Esophagus squamous epithelium (tissue), 5 donors: Measurements from ENCODE around the gene MCU. TPM values are rescaled to one million over a fixed set of nuclear protein-coding genes. Genes with fewer than 3 reads are reported as not detected.

Source experiments
- DNase-seq: peaks from one replicate; lab custom pipeline; 2025; lab: John Stamatoyannopoulos, UW
- H3K27ac ChIP-seq, 4 donors: fragments of 200-600 bp; sonication (generic); one replicate each; pipeline ENCODE4 v1.5.1; 2016 to 2019; ENCODE audit warnings: mild to moderate bottlenecking in 1 of 4
- H3K27me3 ChIP-seq, 4 donors: fragments of 200-600 bp; sonication (generic); 1 replicate in 3 of 4; 2 replicates in 1 of 4; pipeline versions ENCODE4 v1.5.1 to v1.6.0; 2017 to 2021; ENCODE audit warnings: antibody characterized with exemption in 1 of 4
- H3K36me3 ChIP-seq, 3 donors: fragments of 200-600 bp; sonication (generic); one replicate each; pipeline ENCODE4 v1.5.1; 2016 to 2019
- H3K4me1 ChIP-seq, 3 donors: fragments of 200-600 bp; sonication (generic); one replicate each; pipeline ENCODE4 v1.5.1; 2017 to 2019
- H3K4me3 ChIP-seq, 4 donors: fragments of 200-600 bp; sonication (generic); 1 replicate in 3 of 4; 2 replicates in 1 of 4; pipeline ENCODE4 v1.5.1; 2016 to 2019; ENCODE audit warnings: mild to moderate bottlenecking in 2 of 4, moderate library complexity in 1 of 4
- H3K9me3 ChIP-seq, 3 donors: fragments of 200-600 bp; sonication (generic); one replicate each; pipeline ENCODE4 v1.5.1; 2016 to 2019
- CTCF ChIP-seq, 6 experiments: fragments of 450-650 bp in 4 of 6; fragments of 200-600 bp in 2 of 6; sonication (generic) in 2 of 6; IDR thresholded peaks; one replicate each; pipeline ENCODE4 v1.5.1; 2016 to 2019; ENCODE audit warnings: antibody characterized with exemption in 6 of 6, mild to moderate bottlenecking in 4 of 6, moderate library complexity in 4 of 6
- POLR2A ChIP-seq, 4 donors: fragments of 450-650 bp; IDR thresholded peaks; one replicate each; pipeline ENCODE4 v1.6.1; 2017; ENCODE audit warnings: antibody characterized with exemption in 4 of 4, mild to moderate bottlenecking in 4 of 4, moderate library complexity in 3 of 4
- WGBS, 2 donors: methylation state at CpG; one replicate each; pipeline ENCODE4 v1.1.5; 2018; 5-methylcytosine and 5-hydroxymethylcytosine counted together
- intact Hi-C: fragments of 100-400 bp; cut with DNase I; formaldehyde crosslinking; loops from one replicate; pipeline ENCODE4 v1.15.0; 2022
- total RNA-seq, 4 donors: library from RNA; depleted of rRNA; stranded (reverse); fragments of >200 nt; gene quantifications; one replicate each; pipeline ENCODE4 v1.1.0, GENCODE V29; 2016
- donor health status: DM: yes; HTN: yes; CAD: no.

MCU gene
- total RNA-seq, 4 donors from 2014 or later: 19.9 to 30.0 (median 23.4) TPM

GRCh38 chr10:72793752-72794151, 101.8 kb downstream of the MCU start:
- WGBS, 2 donors: 100% methylated on average over 1 of the region's 1 CpG
- Histone ChIP-seq H3K36me3 (no peaks in the 10 kb centered on the region), H3K4me1 (peaks cover 0 to 10% (median 0%) of the 10 kb centered on the region in 3 donors), H3K27ac (no peak overlapping the region), H3K27me3 (no peaks in the 10 kb centered on the region), H3K4me3 (no peak overlapping the region), H3K9me3 (no peaks in the 10 kb centered on the region)
- intact Hi-C loops: no loop called here
- no peak for DNase-seq
- TF ChIP-seq CTCF (IDR thresholded peaks at IDR 0.05) (no peak), POLR2A (IDR thresholded peaks at IDR 0.05) (no peak)

GRCh38 chr10:72794260-72794659, 102.3 kb downstream of the MCU start:
- intact Hi-C loops: no loop called here
- TF ChIP-seq POLR2A (IDR thresholded peaks at IDR 0.05) (no peak), CTCF (IDR thresholded peaks at IDR 0.05) (no peak)
- Histone ChIP-seq H3K27me3 (no peaks in the 10 kb centered on the region), H3K27ac (no peak overlapping the region), H3K9me3 (no peaks in the 10 kb centered on the region), H3K36me3 (no peaks in the 10 kb centered on the region), H3K4me1 (peaks cover 0 to 10% (median 0%) of the 10 kb centered on the region in 3 donors), H3K4me3 (no peak overlapping the region)
- WGBS, 2 donors: 78 to 92% methylated on average over 2 of the region's 2 CpGs
- no peak for DNase-seq

- Histone ChIP-seq H3K36me3 (no peaks in the 10 kb centered on the region), H3K4me1 (peaks cover 0 to 6% (median 0%) of the 10 kb centered on the region in 3 donors), H3K9me3 (no peaks in the 10 kb centered on the region), H3K27ac (no peak overlapping the region), H3K4me3 (no peak overlapping the region), H3K27me3 (no peaks in the 10 kb centered on the region)
- no peak for TF ChIP-seq CTCF (IDR thresholded peaks at IDR 0.05)
- TF ChIP-seq POLR2A (IDR thresholded peaks at IDR 0.05): no peak
- intact Hi-C loops: no loop called here
- 84 to 100% methylated on average over 2 to 3 of the region's 3 CpGs for WGBS, 2 donors
- DNase-seq: no peak
Observed at GRCh38 chr10:72796042-72796441, 104.1 kb downstream of the MCU start.

GRCh38 chr10:72796538-72796937, 104.6 kb downstream of the MCU start:
- peaks cover 0 to 4% (median 0%) of the 10 kb centered on the region in 3 donors for H3K4me1 ChIP-seq
- no peaks in the 10 kb centered on the region for H3K9me3 ChIP-seq
- no peaks in the 10 kb centered on the region for H3K27me3 ChIP-seq
- intact Hi-C loops: no loop called here
- no peak overlapping the region for H3K4me3 ChIP-seq
- no peak overlapping the region for H3K27ac ChIP-seq
- no peaks in the 10 kb centered on the region for H3K36me3 ChIP-seq
- DNase-seq: no peak
- 92 to 93% methylated on average over 4 of the region's 4 CpGs for WGBS, 2 donors
- TF ChIP-seq CTCF (IDR thresholded peaks at IDR 0.05) (no peak), POLR2A (IDR thresholded peaks at IDR 0.05) (no peak)

- TF ChIP-seq POLR2A (IDR thresholded peaks at IDR 0.05): no peak
- TF ChIP-seq CTCF (IDR thresholded peaks at IDR 0.05): no peak
- Histone ChIP-seq H3K4me1 (peaks cover 0 to 20% (median 0%) of the 10 kb centered on the region in 3 donors), H3K36me3 (no peaks in the 10 kb centered on the region), H3K27ac (no peak overlapping the region), H3K27me3 (no peaks in the 10 kb centered on the region), H3K9me3 (no peaks in the 10 kb centered on the region), H3K4me3 (no peak overlapping the region)
- 68 to 79% methylated on average over 4 of the region's 4 CpGs for WGBS, 2 donors
- intact Hi-C loops: no loop called here
- DNase-seq: no peak
Observed at GRCh38 chr10:72800000-72800740, 108.2 kb downstream of the MCU start.
